GM19397 (cell line): ENCODE data around the gene ARL16.

Source experiments
- ATAC-seq: cut with Tn5 transposase; IDR thresholded peaks from one replicate; pipeline ENCODE4 v1.9.1; 2021; ENCODE audit warnings: mild to moderate bottlenecking, moderate library complexity; ENCODE audit not compliant: unreplicated experiment

ARL16 gene

GRCh38 chr17:81683584-81684441 is at the start of gene ARL16, which contains the start of gene HGS:
ARL16 (minus strand) TSS chr17:81683797; CDS start chr17:81683753, 44 bp downstream.
HGS (plus strand) TSS chr17:81684011; CDS start chr17:81684067, 56 bp downstream.
- ATAC-seq, result peak; percentile 83

DNA sequence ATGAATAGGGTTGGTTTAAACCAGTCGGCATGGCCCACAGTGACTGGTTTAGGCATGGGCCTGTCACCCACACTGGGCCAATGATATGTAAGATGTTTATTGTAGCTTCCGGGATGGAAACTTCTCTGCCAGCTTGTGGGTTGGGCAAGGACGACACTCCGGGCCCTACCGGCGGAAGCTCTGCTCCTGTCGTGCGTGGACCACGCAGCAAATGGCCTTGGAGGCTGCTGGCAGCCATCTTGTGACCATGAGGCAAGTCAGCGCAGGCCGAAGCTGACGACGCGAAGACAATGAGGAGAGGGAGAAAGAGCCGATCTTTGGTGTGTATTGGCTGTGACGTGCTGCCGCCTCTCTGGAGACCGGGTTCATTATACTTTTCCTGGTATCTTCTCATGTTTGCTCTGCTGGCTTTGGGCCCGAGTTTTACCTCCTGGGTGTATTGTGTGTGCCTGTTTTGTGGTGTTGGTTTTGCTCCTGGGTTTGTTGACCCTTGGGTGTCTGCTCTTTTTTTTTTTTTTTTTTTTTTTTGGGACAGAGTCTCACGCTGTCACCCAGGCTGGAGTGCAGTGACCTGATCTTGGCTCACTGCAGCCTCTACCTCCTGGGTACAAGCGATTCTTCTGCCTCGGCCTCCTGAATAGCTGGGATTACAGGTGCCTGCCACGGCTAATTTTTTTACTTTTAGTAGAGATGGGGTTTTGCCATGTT is 43.9 kb upstream of the ARL16 start:
- no peak for ATAC-seq

DNA sequence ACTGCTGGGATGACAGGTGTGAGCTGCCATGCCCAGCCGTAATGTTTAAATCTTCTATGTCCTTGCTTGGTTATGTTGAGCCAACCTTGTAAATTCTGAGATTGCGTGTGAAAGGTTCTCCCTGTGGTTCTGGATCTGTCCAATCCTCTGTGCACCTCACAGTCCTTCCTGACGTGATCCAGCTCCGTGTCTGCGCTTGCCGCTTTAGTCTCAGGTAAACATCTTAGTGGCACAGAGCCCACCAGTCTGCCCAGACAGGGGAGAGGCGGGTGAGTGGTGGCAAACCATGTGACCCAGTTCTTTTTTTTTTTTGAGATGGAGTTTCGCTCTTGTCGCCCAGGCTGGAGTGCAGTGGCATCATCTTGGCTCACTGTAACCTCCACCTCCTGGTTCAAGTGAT is 42.4 kb upstream of the ARL16 start:
- ATAC-seq, result no peak

- no peak for ATAC-seq
Observed at GRCh38 chr17:81725439-81725838, 41.8 kb upstream of the ARL16 start.

- no peak for ATAC-seq
Observed at GRCh38 chr17:81723651-81724209, 40.1 kb upstream of the ARL16 start.

- ATAC-seq, result no peak
Observed at GRCh38 chr17:81722184-81723120, 38.9 kb upstream of the ARL16 start.

- ATAC-seq, result no peak
Observed at GRCh38 chr17:81720267-81721071, 36.9 kb upstream of the ARL16 start.

DNA sequence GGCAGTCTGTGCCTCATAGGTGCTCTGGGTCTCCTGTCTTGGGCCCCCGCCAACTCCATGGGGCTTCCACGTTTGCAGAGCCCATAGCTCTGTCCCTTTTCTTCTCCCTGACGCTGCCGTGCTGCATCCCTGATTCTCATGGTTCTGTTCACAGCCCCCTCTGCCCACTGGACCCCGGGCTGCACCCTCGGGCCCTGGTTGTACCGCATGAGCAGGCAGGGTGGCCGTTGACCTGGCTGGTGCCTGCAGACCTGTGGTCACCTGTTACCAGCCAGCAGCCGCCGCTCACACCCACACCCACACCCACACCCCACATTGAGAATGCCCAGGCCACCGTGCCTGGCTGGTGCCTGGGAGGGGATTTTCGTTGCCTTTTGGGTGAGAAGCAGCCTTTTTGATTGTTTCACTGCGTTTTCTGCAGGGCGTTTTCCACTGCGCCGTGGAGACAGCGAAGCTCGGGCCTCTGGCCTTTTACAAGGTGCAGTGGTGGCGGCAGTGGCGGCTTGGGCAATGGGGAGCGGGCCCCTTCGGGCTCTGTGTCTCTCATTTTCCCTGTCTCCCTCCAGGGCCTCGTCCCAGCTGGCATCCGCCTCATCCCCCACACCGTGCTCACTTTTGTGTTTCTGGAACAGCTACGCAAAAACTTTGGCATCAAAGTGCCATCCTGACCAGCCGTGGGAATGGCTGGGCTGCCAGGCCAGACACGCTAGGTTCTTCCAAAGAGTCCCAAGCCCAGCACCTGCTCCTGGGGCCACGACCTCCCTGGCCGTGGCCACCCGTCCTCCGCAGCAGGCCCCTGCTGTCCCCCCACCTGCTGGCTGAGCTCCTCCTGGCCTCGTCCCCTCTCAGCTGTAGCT is 36.0 kb upstream of the ARL16 start:
- ATAC-seq, result no peak

- no peak for ATAC-seq
Observed at GRCh38 chr17:81717766-81718089, 34.1 kb upstream of the ARL16 start.

GRCh38 chr17:81717049-81717765 is 33.6 kb upstream of the ARL16 start:
- no peak for ATAC-seq

GRCh38 chr17:81716674-81716996 is 33.0 kb upstream of the ARL16 start:
- no peak for ATAC-seq

DNA sequence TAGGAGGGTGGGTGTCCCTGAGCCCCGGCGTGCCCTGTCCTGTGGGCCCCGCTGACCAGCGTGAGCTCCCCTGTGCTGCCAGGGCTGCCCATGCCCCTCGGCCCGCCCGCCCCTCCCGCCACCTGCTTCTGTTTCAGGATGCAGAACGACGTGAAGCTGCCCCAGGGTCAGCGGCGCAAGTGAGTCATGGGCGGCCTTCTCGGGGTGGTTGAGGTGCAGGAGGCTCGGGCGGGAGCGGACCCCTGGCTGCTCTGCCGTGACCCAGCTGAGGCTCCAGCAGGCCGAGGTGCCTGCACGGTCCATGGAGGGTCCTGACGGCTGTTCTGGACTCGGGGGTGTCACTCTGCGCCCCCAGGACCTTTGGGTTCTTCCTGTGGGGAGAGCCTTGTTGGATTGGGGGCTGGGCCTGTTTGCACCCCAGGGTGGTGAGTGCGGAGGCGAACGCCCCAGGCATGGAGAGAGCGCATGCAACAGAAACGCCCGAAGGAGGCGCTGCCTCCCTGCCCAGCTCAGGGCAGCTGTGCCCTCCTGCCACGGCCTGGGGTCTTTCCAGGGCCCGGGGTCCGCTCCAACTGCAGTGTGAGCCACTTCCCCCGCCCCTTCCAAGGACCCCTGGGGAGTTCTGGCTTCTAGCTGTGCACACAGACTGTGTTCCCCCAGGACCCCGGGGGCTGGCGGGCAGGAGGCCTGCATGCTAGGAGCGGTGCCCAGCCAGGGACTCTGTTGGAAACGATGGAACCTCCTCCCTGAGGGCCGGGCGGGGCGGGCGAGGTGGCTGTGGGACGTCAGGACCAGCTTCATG is 32.5 kb upstream of the ARL16 start:
- no peak for ATAC-seq

DNA sequence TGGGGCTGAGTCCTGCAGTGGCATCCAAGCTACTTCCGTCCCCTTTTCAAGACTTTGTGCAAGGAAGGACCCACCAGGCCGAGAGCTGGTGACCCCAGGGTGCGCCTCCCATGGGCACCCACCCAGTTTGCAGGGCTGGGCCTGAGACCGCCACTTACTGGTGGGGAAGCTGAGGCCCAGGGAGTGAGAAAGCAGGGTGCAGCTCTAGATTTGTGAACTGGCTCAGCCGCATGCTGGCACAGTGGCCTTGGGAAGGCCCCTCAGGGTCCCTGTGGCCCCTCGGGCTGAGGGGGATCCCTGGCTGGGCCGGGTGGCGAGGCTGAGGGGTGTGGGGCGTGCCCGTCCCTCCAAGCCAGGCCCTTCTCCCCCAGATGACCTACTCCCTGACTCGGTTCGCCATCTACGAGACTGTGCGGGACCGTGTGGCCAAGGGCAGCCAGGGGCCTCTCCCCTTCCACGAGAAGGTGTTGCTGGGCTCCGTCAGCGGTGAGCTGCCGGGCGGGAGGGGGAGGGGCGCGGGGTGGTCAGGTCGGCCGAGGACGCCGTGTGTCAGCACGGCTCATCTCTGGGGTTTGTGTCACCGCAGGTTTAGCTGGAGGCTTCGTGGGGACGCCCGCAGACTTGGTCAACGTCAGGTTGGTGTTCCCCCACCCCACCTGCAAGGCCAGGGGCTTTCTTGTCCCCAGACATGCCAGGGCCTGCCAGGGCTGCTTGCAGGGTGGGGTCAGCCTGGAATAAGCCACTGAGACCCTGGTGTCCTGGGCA is 31.7 kb upstream of the ARL16 start:
- no peak for ATAC-seq

- no peak for ATAC-seq
Observed at GRCh38 chr17:81714412-81715106, 31.0 kb upstream of the ARL16 start.

DNA sequence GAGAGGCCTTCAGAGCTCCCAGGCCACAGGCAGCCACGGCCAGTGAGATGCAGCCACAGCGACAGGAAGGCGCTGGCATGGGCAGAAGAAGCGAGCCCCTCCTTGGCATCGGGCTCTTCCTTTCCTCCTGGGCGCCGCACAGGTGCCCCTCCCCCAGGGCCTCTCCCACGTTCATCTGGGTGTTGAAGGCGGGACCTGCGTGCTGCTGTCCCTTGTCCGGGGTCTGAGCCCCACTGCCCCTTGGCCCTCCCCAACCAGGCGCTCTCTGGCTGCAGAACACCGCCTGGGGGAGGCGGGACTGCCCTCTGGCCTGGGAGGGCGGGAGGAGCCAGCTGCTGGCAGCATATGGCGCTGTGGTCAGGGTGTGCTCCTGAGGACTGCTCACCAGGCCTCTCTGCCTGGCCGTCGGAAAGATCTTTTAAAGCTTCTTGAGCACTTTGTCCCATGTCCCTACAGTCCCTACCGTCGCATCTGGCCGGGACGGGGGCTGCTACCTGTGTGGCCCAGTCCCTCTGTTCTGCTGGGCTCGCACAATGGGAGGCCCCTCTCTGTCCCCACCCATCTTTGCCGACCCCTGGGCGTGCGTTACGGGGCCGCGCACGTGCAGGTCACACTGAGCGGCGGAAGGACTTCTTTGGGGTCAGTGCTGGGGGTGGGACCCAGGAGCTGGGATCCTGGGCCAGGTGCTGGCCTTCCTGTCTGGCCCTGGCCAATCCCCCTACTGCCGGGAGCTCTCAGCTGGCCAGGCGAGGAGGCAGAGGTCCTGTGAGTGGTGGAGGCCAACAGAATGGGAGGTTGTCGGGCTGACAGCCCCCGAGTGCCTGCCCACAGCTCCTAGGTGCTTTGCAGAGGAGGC is 30.2 kb upstream of the ARL16 start:
- no peak for ATAC-seq
